GM18508 (cell line): ENCODE results near the gene ANP32E.

Experiments
- ATAC-seq: cut with Tn5 transposase; IDR thresholded peaks from one replicate; pipeline ENCODE4 v1.9.1; 2021; ENCODE audit warnings: moderate number of reproducible peaks; ENCODE audit not compliant: insufficient read depth, unreplicated experiment

ANP32E gene

GRCh38 chr1:150235852-150236613, at the start of gene ANP32E:
ANP32E (minus strand) TSS chr1:150236112; CDS start chr1:150235786, 326 bp downstream.
- peak; percentile 81 for ATAC-seq

GRCh38 chr1:150283260-150283659, 47.3 kb upstream of the ANP32E start:
- ATAC-seq: no peak

GRCh38 chr1:150282558-150282958, 46.6 kb upstream of the ANP32E start:
- no peak for ATAC-seq

DNA sequence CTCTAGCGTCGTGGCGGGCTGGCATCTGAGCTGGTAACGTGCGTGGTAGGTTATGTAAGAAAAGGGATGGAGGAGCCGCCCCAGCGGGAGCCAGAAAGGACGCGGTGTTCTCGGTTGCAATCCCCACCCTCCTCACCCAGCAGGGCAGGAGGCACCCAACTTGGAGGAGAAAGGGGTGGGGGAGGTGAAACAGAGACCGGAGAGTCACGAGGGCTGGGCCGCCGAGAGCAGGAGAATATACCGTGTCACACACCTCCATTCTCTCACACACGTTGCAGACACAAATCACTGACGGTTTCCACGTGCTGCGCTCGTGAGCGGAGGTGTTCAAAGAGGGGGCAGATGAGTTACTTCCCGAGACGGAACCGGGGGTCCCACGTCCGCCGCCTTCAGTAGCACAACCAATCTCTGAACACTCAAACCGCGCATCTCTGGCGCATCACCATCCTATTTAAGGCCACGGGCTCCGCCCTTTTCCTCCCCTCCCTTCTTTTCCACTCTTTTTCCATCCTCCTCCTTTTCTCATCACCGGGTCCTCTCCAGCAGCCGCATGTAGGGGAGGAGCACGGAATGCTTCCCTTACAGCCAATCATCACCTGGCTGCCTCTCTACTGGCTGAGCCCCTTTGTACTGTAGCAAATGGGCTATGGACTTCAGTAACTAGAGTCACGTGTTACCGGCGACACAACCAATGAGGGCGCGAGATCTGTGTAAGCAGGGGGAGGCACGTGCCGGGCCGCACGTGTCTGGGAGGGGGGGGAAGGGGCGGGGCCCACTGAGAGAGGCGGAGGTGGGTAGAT, 46.0 kb upstream of the ANP32E start, which contains the start of gene CIART:
Gene CIART, plus strand, starts transcription at position 797 of the 800 bp plus-strand sequence. CDS start 714 bp downstream, outside the sequence.
- no peak for ATAC-seq

DNA sequence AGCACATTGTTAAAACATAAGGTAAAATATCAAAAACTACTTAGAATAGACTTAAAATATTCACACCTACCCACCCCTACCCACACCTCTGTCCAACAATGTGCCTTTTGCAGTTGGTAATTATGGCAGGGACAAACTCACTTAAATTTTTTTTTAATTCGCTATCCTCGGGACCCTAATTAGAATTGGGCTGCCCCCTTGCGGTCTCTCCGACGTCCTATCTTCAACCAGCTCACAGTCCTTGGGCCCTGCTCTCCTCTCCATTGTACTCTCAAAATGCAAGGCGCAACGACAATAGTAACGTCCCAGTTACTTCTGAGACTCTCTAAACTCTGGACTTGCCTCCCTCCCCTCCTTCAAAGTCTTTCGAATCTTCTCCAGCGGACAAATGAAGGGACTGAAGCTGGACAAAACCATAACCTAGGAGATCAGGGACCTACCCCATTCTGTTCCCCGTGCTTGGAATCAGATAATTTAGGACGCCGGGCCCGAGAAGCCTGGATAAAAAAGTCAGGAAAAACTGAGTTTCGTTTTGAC, 45.4 kb upstream of the ANP32E start:
- ATAC-seq: no peak

GRCh38 chr1:150280138-150280707, 44.3 kb upstream of the ANP32E start:
- ATAC-seq: no peak

GRCh38 chr1:150273311-150273710, 37.4 kb upstream of the ANP32E start:
- ATAC-seq: no peak

DNA sequence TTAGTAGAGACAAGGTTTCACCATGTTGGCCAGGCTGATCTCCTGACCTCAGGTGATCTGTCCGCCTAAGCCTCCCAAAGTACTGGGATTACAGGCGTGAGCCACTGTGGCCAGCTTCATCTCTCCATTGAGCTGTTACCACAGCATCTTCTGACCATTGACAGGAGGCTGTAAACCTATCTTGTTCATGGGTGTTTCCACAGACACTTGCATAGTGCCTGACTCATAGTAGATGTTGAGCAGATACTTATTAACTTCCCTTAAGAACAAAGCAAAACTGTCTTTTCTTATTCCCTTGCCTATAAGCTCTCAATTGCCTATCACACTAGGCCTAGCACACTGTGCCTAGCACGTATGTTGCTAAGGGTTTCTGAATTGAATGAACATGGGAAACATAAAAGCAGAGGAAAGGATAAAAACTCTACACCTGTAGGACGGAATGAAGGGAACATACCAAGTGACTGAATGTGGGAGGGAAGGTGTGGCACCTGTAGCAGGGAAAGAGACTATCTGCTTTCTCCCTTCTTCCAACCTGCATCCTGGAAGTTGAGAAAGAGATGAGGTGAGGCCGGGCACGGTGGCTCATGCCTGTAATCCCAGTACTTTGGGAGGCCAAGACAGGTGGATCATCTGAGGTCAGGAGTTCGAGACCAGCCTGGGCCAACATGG, 35.5 kb upstream of the ANP32E start:
- ATAC-seq: no peak

DNA sequence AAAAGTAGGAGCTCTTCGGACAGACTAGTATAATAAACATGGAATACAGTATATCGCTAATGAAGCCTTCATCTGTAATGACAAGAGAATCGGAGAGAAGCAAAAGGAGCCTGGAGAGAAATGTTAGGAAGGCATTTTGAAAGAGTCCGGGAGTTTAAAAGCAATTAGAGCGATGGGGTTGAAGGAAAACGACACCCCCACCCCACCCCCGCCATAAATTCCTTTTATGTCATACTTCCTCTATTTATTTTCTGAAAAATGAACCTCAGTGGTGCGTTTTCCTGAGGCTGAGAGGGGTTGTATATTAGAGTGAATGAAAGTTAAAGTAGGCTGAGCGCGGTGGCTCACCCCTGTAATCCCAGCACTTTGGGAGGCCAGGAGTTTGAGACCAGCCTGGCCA, 33.5 kb upstream of the ANP32E start:
- ATAC-seq: no peak

- peak; percentile 60 for ATAC-seq
Observed at GRCh38 chr1:150268705-150269403, 32.9 kb upstream of the ANP32E start, which contains the start of gene APH1A. APH1A (minus strand) TSS chr1:150269016; CDS start chr1:150268810, 206 bp downstream.

DNA sequence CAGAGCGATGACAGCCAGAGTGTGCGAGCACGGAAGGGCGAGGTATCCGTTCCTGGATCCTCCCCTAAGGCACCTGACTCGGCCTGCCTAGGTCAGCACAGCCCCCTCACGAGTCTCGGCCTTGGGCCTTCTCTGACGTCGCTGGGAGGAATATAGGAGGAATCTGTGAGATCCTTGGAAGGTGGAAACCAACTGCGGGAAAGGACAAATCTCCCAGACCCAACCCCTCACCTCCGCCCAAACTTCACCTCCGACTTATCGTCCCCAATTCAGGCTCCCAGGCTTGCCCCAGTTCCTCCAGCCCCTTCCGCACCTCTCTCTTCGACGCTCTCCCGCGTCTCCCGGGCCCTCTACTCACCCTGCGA, 32.4 kb upstream of the ANP32E start:
- no peak for ATAC-seq

DNA sequence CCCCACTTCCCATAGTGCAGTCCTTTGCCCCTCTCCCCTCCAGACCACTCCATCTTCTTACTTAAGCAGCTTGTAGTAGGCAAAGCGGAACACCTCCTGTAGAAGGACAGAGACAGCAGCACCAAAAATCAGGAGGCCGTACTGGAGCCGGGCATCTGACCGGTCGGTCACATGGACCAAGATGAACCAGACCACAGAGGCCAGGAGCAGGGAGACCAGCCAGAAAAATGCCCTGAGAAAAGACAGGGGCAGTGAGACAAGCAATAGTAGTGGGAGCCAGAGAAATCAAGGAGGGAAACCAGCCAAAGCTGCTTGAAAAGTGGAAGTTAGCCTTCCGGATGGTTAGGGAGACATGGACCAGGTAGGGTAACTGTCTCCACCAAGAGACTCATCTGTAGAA, 32.0 kb upstream of the ANP32E start:
- no peak for ATAC-seq

- ATAC-seq: no peak
Observed at GRCh38 chr1:150263549-150263948, 27.6 kb upstream of the ANP32E start.

- ATAC-seq: no peak
Observed at GRCh38 chr1:150262388-150263320, 26.7 kb upstream of the ANP32E start.

DNA sequence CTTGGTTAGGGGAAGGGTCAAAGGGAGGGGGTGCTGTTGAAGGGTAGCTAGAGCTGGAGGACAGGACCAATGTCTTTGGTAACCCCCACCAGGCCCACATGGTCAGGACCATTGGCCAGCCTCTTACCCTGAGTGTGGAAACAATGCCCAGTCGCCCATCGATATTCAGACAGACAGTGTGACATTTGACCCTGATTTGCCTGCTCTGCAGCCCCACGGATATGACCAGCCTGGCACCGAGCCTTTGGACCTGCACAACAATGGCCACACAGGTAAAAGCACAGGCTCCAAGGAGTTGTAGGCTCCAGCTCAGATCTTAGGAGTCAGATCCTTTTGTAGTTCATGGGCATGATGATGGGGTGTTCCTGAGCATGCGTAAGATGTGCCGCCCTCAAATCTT, 25.5 kb upstream of the ANP32E start:
- ATAC-seq: no peak

- ATAC-seq: no peak
Observed at GRCh38 chr1:150259758-150260669, 24.1 kb upstream of the ANP32E start.

- no peak for ATAC-seq
Observed at GRCh38 chr1:150259217-150259616, 23.3 kb upstream of the ANP32E start.
